HG03139 (cell line): ENCODE results near the gene FOXN3.
"Not testable (repeated sequence)": the region's sequence is repeated elsewhere in the genome, so short reads cannot be mapped to it uniquely, and the experiment has no call there.

ENCODE experiments used
- ATAC-seq: cut with Tn5 transposase; IDR thresholded peaks from one replicate; pipeline ENCODE4 v1.9.1; 2021; ENCODE audit not compliant: unreplicated experiment

The FOXN3 gene

DNA sequence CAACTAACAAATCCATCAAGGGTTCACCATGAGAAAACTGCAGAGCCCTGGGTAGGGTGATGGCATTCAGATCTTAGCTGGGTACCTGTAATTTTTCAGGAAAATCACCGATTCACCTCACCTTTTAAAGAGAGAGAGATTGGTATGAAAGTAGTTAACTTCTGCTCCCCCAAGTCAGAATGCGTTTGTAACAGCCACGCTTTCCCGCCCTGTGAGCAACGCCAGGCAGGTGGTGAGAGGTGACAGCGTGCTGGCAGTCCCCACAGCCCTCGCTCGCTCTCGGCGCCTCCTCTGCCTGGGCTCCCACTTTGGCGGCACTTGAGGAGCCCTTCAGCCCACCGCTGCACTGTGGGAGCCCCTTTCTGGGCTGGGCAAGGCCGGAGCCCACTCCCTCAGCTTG lies 305.8 kb downstream of the FOXN3 start:
- not testable (repeated sequence) for ATAC-seq

DNA sequence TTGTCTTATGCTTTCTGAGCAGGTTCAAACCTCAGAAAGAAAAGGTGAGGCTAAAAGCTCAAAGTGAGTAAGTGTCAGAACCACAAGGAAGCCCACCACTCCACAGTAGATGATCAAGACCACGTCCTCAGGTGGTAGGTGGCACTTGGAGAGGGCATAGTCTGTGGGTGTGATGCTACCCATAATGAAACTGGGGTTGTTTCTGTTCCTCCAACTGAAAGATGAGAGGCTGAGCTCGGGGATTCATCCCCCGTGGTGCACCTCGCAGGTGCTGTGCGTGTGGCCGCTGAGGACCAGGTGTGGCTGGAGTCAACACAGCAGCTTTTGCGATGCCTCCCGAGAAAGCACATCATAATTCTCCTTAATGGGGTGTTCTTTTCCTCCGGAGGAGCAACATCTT lies 306.9 kb downstream of the FOXN3 start:
- no peak for ATAC-seq

DNA sequence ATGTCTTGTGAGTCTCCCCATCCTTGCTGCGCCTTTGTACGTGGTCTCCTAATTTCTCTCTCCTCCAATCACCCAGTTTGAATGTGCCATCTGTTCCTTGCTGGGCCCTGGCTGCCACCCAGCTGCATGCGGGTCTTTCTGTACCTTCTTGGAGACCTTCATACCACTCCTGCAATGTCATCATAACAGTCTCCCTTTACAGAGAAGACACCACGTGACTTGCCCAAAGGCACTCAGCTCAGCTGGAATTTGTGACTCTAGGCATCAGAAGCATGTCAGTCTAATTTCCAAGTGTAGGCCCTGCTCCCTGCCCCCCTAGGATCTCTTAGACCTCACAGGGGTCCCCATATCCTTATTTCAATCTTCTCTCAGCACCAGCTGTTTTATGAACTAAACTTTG lies 308.4 kb downstream of the FOXN3 start:
- no peak for ATAC-seq

DNA sequence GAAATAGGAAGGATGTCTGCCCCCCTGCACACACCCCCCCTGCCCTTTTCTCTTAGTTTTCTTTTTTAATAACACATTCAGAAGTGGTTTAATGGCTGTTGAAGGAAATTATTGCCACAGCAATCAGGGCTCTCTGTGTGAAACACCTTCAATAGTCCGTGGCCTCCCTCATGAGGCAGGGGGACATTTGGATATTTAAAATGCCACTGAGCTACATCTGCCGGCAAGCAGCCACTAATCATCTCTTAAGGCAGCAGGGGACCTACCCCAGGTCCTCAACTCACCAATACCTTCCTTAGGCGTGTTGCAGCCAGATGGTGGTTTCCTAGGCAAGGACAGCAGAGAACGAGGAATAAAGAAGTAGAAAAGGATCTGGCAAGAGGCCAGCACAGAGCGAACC lies 309.4 kb downstream of the FOXN3 start:
- ATAC-seq: no peak
